Frontal cortex (tissue), 4 donors: ENCODE results near the gene PSMB5. TPM values are rescaled to one million over a fixed set of nuclear protein-coding genes. Genes with fewer than 3 reads are reported as not detected.
A peak's percentile ranks its signal among the peaks of the same experiment; 100 is the strongest.

ENCODE experiments used
- DNase-seq, 2 donors: peaks; one replicate each; pipeline ENCODE4 v3.0.0; 2012; ENCODE audit warnings: low spot score in 2 of 2
- FAIRE-seq: peaks from 2 replicates; lab custom pipeline; 2012; peaks lifted over from hg19 to GRCh38; lab: Jason Lieb, UNC
- total RNA-seq: library from RNA; depleted of rRNA; stranded (reverse); fragments of >200 nt; gene quantifications from one replicate; pipeline ENCODE4 v1.2.3, GENCODE V29; 2014
- donor health status: control.
- donor health status: control.
- donor health status: control.

The PSMB5 gene
- total RNA-seq, 1 donor from 2014 or later: 194 TPM

DNA sequence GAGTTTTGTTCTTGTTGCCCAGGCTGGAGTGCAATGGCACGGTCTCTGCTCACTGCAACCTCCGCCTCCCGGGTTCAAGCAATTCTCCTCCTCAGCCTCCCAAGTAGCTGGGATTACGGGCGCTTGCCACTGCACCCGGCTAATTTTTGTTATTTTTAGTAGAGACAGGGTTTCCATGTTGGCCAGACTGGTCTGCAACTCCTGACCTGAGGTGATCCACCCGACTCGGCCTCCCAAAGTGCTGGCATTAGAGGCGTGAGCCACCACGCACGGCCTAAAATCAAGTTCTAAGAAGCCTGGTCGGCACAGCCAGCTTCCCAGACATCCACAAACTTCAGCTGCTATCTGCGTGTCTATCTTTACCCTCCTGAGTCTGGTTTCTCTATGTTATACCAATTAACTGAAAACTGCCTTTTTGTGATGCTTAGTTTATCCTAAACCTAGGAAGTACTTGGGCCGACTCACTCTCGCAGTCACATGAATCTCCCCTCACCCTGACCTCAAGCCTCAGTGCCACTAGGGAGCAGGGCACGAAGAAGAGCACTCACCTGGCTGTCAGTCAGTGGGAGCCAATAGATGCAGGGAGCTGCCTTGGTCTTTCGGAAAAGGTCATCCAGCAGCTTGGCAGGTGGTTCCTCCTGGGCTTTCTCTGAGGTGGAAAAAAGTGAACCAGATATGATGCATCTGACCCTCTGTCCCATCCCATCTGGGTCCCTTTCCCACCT lies 26.0 kb upstream of the PSMB5 start:
- DNase-seq (peak in 1 of 2 donors; percentile 5), FAIRE-seq (no peak)

DNA sequence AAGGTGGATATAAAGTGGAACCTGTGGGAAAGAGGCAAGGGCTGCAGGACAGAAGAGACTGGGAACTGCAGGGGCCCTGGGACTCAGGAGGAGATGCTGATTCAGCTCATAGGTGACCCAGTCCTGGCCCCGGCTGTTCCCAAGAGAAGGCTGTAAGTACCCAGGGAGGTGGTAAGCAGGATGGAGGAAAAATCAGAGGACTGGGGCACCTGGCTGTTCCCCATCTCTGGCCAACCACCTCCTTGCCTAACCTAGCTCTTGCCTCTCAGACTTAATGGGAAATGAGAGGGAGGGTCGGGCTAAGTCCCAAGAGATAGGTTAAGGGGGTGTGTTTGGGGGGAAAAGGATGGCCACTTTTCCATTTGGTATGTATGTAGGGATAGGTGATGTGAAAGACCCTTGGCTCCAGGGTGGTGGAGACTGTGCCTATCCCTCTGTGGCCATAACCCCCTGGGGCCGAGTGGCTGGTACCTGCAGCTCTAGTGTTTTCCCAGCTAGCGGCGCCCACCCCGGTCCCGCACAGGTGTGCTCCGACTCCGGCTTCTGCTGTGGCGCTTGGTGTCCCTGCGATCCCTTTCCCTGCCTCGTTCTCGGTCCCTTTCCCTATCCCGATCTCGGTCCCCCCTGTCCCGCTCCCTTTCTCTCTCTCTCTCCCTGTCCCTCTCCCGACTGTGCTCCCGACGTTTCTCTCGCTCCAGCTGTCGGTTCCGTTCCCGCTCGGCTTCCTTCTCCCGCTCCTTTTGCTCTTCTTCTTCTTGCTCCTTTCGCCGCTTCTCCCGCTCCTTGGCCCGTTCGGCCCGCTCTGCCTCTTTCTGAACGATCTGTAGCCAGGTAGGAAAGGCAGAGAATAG lies 24.2 kb upstream of the PSMB5 start:
- no peak for FAIRE-seq

DNA sequence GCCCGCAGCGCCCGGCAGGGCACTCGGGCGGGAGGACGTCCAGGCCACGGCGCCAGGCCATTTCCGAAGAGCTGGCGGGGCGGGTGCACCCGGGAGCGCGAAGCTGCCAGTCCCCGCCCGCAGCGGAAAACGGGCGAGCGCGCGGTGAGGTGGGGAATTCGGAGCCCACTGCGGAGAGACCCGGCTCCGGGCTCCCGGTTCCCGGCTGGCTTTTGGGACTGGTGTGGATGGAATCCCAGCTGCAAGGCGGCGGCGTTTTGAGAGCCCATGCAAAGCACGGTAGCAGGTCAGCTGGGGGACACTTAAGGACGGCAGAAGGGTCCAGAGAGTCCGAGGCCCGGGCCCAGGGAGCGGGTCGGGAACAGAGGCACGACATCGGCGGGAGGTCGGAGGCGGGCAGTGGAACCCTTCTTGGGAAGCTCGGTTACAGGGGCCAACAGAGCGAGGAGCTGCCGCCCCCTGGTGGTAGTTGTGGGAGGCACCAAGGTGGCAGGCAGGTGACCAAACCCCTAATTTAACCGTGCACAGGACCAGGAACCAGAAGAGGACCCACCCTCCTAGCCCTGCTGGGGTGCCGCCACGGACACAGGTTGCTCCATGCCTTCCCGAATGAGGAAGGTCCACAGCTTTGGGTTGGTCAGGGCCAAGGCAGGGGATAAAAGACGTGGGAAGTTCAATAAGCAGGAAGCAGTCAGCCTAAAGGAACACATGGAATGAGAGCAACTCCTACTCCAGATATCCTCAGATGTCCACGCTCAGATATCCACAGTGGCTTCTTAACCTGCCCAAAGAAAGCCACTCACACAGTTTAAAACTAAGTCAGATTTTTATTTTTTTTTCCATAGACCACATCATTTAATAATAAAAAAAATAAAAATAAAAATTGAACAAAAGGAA lies 23.3 kb upstream of the PSMB5 start:
- FAIRE-seq (no peak), DNase-seq (peak; percentile 92)

More for the DNA sequence above, 24.2 kb upstream of the PSMB5 start:
- DNase-seq: no peak

DNA sequence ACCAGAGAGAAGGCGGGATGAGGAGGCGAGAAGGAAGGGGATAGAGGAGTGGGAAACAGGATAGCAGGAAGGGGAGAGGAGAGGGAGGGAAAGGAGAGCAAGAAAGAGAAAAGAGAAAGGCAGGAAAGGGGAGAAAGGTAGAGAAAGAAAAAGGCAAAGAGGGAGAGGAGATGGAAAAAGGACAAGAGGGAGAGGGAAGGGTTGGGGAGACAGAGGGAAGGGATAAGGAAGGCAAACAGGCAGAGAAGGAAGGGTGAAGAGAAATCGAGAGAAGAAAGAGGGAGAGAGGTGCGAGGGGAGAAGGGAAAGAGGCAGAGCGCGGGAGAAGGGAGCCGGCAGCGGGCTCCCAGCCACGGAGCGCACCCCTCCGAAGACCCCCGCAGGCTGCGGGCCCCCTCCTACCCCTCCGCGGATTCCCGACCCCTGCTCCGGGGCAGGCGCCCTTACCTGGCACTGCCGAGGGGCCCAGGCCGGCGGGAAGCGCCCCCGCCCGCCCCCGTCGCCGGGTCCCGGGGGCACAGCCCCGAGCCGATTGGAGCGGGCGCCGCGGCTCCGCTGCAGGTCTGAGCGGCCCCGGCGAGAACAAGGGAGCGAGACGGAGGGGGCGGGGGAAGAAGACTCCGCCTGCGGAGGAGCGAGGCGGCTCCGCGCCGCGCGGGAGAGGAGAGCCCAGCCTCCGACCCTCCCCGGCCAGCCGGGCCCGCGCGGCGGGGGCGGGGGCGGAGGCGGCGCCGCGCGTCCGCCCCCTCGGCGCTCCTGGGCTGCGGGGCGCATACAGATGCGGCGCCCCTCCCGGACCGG lies 22.5 kb upstream of the PSMB5 start, which contains the start of gene CDH24:
CDH24 (minus strand) TSS at position 565 of the 801 bp plus-strand sequence. CDS start 1,787 bp downstream, outside the sequence.
- DNase-seq (peak; percentile 86 to 87), FAIRE-seq (no peak)

DNA sequence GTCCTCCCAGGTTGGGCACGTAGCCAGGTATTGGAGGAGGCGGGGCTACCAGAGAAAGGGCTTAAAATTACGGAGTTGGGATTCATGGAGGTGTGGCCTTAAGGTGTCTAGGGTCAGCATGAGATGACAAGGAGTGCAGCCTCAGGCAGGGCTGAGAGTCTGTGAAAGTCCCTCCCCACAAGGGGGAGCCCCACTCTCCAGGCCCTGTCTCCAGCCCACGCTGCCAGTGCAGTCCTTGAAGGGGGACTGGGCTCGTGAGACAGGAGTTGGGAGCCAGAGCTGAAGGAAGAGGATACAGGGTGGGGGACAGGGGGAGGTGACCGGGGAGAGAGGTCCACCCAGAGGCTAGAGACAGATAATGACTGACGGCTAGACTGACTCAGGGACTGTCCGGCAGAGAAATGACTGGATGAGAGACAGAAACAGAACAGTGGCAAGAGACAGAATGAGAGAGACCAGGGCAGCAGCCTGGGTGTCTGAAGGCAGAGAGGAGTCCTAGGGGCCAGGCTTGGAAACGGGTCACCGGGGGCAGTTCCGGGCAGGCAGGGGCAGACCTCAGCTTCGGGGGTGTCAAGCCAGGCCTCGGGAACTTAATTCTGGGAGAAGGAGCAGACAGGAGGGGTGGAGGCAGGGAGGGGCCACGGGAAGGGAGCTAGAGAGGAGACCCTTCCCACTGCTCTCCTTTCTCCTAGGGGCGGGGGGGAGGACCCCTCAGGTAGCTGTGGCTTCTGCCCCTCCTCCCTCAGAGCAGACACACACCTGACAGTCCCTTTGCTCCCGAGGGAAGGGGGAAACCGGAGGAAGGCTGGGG lies 21.6 kb upstream of the PSMB5 start:
- DNase-seq: peak; percentile 75 to 81
- FAIRE-seq: no peak

DNA sequence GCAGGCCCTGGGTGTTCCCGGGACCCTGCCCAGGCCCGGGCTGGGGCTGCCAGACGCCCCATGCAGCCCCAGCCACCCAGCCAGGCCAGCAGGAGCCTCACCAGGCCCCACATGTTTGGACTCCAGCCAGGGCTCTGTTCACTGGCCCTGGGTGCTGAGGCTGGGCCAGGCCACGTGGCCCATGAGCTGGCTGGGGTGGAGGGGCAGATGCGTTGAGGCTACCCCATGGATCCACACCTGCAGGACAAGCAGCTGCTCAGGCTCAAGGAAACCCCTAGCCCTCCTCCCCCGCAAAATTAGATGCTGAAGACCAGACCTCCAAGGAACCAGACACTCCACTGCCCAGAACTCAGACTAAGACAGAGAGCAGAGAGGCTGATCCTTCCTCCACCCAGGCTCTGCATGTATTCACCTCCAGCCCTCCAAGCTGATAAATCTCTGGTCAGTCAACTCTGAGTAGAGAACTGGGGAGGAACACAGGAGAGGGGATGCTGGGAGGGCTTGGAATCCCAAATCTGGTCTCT lies 21.0 kb upstream of the PSMB5 start:
- FAIRE-seq: no peak
- peak in 1 of 2 donors; percentile 67 for DNase-seq

DNA sequence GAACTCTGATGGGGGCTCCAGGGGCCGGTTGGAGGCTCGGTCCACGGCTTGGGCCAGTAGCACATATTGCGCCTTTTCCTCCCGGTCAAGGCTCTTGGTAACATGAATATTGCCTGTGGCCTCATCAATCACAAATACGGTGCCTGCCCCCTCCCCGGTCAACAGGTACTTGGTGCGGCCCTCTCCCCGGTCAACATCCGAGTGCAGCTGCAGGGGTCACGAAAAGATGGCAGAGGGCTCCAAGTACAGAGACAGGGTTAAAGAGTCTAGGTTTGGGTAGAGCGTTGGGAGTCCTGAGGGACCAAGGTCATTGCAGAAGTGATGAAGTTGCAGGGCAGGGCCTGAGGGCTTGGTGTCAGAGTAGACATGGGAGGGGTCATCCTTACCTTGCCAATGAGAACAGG lies 20.4 kb upstream of the PSMB5 start:
- DNase-seq (no peak), FAIRE-seq (no peak)

DNA sequence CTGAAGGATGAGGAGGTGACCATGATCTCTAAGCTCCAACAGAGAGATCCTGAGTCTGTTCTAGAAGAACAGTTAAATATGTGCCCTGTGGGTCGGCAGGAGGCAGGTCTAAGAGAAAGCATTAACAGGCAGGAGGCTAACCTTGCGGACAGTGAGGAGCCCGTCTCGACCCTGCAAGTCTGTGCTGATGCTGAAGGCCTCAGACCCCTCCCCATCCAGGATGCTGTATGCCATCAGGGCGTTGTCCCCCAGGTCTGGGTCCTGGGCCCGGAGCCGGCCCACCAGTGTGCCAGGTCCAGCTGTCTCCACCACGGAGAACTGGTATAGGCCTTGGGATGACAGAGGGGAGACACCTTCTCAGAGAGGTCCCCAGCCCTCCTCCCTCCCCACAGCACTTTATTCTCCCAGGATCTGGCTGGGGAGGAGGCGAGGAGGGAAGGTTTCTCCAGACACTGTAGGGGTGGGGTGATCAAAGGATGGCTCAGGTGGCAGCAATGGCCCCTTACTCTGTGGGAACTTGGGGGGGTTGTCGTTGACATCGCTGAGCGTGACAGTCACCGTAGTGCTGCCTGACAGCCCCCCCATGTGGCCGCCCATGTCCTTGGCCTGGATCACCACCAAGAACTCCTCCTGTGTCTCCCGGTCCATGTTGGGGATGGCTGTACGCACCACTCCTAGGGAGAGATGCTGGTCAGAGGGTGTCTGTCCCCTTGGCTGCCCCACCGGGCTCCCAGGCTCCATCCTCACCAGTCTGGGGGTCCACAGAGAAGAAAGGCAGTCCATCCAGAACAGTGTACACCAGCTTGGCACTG lies 19.5 kb upstream of the PSMB5 start:
- FAIRE-seq (no peak), DNase-seq (no peak)

DNA sequence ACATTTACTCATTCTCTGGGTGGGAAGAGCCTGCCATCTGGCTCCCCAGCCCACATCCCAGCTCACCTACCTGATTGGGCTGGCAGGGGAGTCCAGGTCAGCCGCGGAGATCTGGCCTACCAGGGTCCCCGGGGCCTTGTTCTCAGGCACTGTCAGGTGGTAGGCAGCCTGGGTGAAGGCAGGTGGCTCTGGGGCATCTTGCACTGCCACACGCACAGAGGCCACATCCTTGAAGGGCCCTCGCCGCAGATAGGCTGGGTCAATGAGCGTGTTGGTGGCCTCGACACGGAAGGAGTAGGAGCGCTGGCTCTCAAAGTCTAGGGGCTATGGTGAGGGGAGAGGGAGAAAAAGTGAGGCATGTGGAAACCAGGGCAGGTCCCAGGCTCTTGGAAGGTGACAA lies 18.7 kb upstream of the PSMB5 start:
- FAIRE-seq: no peak
- no peak for DNase-seq

DNA sequence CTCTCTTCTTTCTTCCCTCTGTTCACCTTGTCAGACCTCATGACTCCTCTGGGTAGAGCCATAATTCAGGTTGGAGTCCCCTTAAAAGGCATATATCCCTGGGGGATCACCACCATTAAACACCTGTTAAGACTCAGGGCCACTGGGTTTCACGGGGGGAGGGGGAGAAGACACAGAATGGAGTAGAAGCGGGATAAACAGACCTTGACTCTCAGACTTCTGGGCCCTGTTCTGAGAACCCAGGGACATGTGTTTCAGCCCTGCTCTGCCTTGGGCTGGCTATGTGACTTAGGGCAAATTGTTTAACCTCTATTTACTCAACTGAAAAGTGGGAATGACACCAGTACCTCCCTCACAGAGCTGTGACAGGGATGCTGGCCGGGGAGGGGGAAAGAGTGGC lies 18.0 kb upstream of the PSMB5 start:
- FAIRE-seq (no peak), DNase-seq (no peak)

DNA sequence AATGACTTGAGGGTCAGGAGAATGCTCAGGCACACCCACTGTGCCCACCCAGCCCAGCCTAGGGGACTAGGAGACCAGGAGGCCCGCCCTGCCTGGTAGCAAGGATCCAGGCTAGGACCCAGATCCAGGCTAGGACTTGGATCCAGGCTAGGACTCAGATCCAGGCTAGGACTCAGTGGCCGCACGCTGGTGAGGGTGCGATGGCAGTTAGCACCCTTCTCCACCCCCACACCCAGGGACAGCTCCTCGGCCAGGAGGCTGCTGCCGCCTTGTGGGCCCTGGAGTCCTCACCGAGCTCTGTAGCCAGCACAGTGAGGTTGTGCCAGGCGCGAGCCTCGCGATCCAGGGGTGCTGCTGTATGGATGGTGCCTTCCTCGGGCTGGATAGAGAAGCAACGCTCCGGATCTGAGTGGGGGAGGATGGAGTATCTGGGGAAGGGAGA lies 17.5 kb upstream of the PSMB5 start:
- no peak for FAIRE-seq
- DNase-seq: peak in 1 of 2 donors; percentile 55

DNA sequence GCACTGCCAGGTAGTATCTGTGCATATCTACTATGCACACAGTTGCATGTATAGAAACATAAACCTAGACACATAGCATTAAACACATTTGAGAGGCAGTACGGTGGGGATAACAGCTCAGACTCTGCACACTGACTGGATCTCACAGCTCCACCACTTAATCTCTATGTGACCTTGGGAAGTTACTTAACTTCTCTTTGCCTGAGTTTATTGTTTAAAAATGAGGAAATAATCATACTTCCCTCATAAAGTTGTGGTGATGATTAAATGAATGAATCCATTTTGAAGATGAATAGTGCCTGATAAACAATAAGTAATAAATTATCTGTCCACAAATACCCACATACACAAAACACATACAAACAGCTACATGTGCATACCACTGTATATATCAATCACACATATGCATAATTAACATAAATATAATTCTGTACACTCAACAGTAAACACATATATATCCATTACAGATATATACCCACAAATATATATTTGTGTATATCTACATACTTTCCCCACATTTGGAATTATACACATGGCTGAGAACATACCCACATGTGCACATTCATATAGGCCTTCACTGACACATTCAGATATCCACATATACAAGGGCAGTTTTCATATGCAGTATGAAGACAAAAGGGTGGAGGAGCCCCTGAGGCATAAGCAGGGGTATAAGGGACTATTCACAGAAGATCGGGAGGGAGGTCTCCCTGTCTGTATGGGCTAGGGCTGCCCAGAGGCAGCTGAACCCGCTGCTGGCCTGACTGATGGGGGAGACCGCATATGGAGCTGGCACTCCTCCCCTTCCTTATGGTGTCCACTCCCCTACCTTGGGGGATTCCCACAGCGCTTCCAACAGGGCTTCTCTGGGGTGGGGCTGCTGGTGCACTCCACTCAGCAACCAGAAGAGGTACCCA lies 16.7 kb upstream of the PSMB5 start:
- FAIRE-seq: no peak
- no peak for DNase-seq

DNA sequence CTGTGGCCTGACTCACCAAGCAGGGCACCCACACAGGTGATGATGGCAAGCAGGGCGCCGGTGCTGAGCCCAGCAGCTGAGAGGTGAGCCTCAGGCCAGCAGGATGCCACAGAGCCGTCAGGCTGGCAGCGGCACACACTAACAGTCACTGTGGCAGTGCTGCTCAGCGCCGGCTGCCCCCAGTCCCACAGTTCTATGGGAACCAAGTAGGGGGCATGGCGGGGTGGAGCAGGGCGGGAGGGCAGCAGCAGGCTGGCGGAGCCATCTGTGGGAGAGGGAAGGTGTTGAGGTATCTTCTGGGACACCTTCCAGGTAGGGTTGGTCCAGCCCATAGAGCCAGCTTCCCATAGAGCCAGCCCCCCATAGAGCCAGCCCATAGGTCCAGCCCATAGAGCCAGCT lies 14.3 kb upstream of the PSMB5 start:
- DNase-seq: no peak
- no peak for FAIRE-seq

DNA sequence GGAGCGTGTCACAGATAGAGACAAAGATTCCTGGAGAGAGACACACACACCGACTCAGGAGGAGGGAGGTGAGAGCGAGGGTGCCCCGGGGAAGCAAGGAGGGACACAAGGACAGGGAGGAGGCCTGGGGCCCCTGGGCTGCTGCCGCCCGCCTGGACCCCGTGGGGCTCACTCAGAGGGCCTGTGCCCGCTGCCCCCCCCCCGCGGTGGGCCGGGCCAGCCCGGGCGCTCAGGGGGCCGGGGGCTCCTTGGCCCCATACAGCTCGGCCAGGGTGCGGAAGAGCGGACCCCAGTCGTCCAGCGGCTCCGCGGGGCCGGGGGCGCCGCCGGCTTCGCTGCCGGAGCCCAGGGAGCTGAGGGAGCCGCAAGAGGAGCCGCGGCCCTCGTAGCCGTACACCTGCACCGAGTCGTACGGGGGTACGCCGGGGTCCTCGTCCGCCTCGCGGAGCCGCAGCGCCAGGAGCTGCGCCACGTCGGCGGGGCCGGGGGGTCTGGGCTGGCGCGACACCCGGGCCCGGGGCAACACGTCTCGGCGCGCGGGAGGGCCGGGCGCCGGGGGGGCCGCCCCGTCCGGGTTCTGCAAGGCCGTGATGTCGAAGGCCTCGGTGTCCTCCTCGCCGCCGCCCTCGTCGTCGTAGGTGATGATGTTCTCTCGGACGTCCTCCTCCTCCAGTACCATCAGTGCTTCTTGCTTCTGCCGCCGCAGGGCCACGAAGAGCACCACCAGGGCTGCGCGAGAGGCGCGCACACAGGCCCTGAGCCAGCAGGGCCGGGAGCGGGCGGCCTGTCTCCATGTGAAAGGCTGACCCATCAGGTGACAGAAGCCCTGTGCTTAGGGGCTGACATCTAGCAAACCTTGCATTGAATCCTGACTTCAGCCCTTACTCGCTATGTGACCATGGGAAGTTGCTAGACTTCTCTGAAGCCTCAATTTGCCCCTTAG lies 13.3 kb upstream of the PSMB5 start:
- no peak for FAIRE-seq
- DNase-seq: no peak

DNA sequence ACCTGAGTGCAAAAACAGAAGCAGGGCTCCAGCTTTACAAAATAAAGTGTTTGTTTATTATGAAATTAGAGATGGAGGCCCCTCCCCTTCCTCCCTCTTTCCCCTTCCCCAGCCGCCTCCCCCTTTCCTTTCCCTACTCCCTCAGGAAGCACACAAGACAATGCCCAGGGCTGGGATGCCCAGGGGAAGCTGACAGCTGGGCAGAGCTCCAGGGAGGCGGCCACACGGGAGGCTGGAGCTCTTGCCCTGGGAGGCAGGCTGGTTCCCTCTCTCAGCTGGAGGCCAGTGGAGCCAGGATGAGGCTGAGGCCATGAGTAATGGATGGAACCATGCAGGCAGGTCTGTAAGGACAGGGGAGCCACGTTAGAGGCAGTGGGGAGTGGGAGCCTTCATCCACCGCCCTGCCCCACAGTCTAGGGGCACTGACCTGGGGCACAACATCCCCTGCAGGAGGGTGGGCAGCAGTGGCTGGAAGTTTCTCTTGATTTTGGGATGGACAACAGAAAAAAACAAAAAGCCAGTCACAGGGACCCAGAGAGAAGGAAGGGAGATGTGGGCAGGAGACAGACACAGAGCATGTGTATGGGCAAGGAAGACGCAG lies 12.4 kb upstream of the PSMB5 start:
- FAIRE-seq (no peak), DNase-seq (no peak)
